ENCODE data around the gene AGTR1. TPM values are rescaled to one million over a fixed set of nuclear protein-coding genes. Genes with fewer than 3 reads are reported as not detected.

The AGTR1 gene
- 10 to 100 TPM in 1 of 2 donors, 1 to 10 TPM in 1; 3.3 to 13.0 TPM for total RNA-seq

- intact Hi-C loops (cut with DNase I) = no loop called here
Measured at GRCh38 chr3:148697306-148698189, at the start of gene AGTR1. AGTR1 (plus strand) TSS chr3:148697903; CDS start chr3:148741036, 43,133 bp downstream.

GRCh38 chr3:148648685-148649352 lies 48.9 kb upstream of the AGTR1 start:
- Histone ChIP-seq H3K36me3 (no peaks in the 10 kb centered on the region), H3K4me1 (replicated peaks) (no peaks in the 10 kb centered on the region), H3K9me3 (no peaks in the 10 kb centered on the region), H3K27me3 (replicated peaks; ENCODE audit: insufficient read depth) (no peaks in the 10 kb centered on the region), H3K4me3 (no peak overlapping the region), H3K27ac (no peak overlapping the region)
- intact Hi-C loops (cut with DNase I) = no loop called here
- WGBS = 82% methylated on average over 3 of the region's 3 CpGs
- no peak for DNase-seq (ENCODE audit: low spot score)
- TF ChIP-seq POLR2A (IDR thresholded peaks at IDR 0.05) (no peak), POLR2AphosphoS5 (IDR thresholded peaks at IDR 0.05) (no peak)
- TF ChIP-seq, protein P1, sequence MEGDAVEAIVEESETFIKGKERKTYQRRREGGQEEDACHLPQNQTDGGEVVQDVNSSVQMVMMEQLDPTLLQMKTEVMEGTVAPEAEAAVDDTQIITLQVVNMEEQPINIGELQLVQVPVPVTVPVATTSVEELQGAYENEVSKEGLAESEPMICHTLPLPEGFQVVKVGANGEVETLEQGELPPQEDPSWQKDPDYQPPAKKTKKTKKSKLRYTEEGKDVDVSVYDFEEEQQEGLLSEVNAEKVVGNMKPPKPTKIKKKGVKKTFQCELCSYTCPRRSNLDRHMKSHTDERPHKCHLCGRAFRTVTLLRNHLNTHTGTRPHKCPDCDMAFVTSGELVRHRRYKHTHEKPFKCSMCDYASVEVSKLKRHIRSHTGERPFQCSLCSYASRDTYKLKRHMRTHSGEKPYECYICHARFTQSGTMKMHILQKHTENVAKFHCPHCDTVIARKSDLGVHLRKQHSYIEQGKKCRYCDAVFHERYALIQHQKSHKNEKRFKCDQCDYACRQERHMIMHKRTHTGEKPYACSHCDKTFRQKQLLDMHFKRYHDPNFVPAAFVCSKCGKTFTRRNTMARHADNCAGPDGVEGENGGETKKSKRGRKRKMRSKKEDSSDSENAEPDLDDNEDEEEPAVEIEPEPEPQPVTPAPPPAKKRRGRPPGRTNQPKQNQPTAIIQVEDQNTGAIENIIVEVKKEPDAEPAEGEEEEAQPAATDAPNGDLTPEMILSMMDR (IDR thresholded peaks at IDR 0.05) = no peak

More at GRCh38 chr3:148697306-148698189, at the start of gene AGTR1:
- H3K27ac ChIP-seq = peak within 1 kb of the TSS in 1 of 2 donors; percentile 9
- H3K4me1 ChIP-seq (replicated peaks) = no peaks in the 10 kb centered on the region
- no peaks in the 10 kb centered on the region for H3K27me3 ChIP-seq (replicated peaks; ENCODE audit: insufficient read depth)
- H3K4me3 ChIP-seq = peak within 1 kb of the TSS; percentile 46
- WGBS = 3% methylated on average over 36 of the region's 61 CpGs
- DNase-seq (ENCODE audit: low spot score) = no peak
- no peaks in the 10 kb centered on the region for H3K9me3 ChIP-seq
- TF ChIP-seq, protein P1 (IDR thresholded peaks at IDR 0.05) = no peak
- no peak for TF ChIP-seq POLR2A (IDR thresholded peaks at IDR 0.05)
- TF ChIP-seq POLR2AphosphoS5 (IDR thresholded peaks at IDR 0.05) = no peak
- H3K36me3 ChIP-seq = no peaks in the 10 kb centered on the region

- no peak overlapping the region for H3K27ac ChIP-seq
- H3K36me3 ChIP-seq = no peaks in the 10 kb centered on the region
- DNase-seq (ENCODE audit: low spot score) = no peak
- intact Hi-C loops (cut with DNase I) = no loop called here
- H3K4me1 ChIP-seq (replicated peaks) = no peaks in the 10 kb centered on the region
- no peaks in the 10 kb centered on the region for H3K27me3 ChIP-seq (replicated peaks; ENCODE audit: insufficient read depth)
- no peaks in the 10 kb centered on the region for H3K9me3 ChIP-seq
- H3K4me3 ChIP-seq = no peak overlapping the region
- 68% methylated on average over 6 of the region's 6 CpGs for WGBS
- no peak for TF ChIP-seq POLR2AphosphoS5 (IDR thresholded peaks at IDR 0.05)
Measured at GRCh38 chr3:148651549-148651948, 46.2 kb upstream of the AGTR1 start.

- no peak overlapping the region for H3K4me3 ChIP-seq
- no peaks in the 10 kb centered on the region for H3K27me3 ChIP-seq (replicated peaks; ENCODE audit: insufficient read depth)
- no peak for TF ChIP-seq POLR2A (IDR thresholded peaks at IDR 0.05)
- TF ChIP-seq, protein P1 (IDR thresholded peaks at IDR 0.05) = no peak
- no peak for TF ChIP-seq POLR2AphosphoS5 (IDR thresholded peaks at IDR 0.05)
- intact Hi-C loops (cut with DNase I) = no loop called here
- WGBS = 91% methylated on average over 4 of the region's 4 CpGs
- no peaks in the 10 kb centered on the region for H3K4me1 ChIP-seq (replicated peaks)
- no peak overlapping the region for H3K27ac ChIP-seq
- no peak for DNase-seq (ENCODE audit: low spot score)
- no peaks in the 10 kb centered on the region for H3K9me3 ChIP-seq
- no peaks in the 10 kb centered on the region for H3K36me3 ChIP-seq
Measured at GRCh38 chr3:148654433-148654832, 43.3 kb upstream of the AGTR1 start.

DNA sequence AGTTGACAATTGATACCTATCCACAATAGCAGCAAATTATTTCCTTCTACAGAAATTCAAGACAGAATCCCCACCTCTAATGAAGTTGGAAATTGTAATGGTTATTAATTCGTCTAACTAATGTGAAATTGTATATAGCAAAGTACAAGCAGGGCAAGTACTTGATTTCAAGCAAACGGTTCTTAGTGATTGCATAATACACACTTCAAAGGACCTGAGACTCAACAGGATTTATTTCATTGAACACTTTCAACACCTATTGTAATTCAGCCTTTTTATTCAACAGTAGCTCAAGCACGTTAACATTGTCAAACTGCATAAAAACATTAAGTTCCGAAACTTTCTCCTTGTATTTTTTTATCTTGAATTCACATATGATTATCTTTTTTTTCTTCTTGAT lies 40.2 kb upstream of the AGTR1 start:
- H3K27ac ChIP-seq = no peak overlapping the region
- H3K27me3 ChIP-seq (replicated peaks; ENCODE audit: insufficient read depth) = no peaks in the 10 kb centered on the region
- no peak for DNase-seq (ENCODE audit: low spot score)
- no peak for TF ChIP-seq POLR2AphosphoS5 (IDR thresholded peaks at IDR 0.05)
- TF ChIP-seq POLR2A (IDR thresholded peaks at IDR 0.05) = no peak
- no peaks in the 10 kb centered on the region for H3K4me1 ChIP-seq (replicated peaks)
- H3K4me3 ChIP-seq = no peak overlapping the region
- WGBS = 74% methylated on average over 4 of the region's 4 CpGs
- no peaks in the 10 kb centered on the region for H3K36me3 ChIP-seq
- H3K9me3 ChIP-seq = no peaks in the 10 kb centered on the region
- intact Hi-C loops (cut with DNase I) = no loop called here

Measured in prostate gland (tissue), 2 donors.